Airway epithelial cell (primary cell): ENCODE results near the gene ADCY5. TPM values are rescaled to one million over a fixed set of nuclear protein-coding genes. Genes with fewer than 3 reads are reported as not detected.

Source experiments
- total RNA-seq: library from RNA; depleted of rRNA; stranded (reverse); fragments of >200 nt; gene quantifications from 2 replicates; pipeline ENCODE4 v1.2.3, GENCODE V29; 2015

The ADCY5 gene
- not detected in 2 replicates for total RNA-seq

DNA sequence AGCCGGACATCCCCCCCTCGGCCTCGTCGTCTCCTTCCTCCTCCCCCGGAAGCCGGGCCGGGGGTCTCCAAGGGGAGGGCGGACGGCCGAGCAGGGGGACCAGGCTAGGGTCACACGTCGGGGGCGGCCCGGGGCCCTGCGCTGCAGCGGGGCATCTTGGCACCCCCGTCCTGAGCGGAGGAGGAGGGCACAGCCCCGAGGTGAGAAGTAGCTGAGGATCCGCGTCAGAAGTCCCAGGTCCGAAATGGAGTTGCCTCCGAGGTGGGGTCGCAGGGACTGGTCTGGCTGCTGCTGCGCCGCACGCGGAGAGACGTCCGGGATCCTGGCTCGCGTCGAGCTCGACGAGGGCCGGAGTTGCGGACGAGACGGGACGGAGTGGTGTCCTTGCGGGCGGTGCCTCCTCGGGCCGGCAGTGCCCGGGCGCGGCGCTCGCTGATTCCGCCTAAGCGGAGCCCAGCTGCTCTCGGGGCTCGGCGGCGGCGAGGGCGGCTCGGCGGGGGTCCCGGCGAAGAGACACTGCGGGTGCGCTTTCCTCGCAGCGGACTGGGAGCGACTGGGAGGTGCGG, at the start of gene ADCY5:
Gene ADCY5 (minus strand): TSS at position 555 of the 566 bp plus-strand sequence. CDS start 545 bp downstream, at position 10.

Other genes starting within 250 kb of the ADCY5 start
- gene SEC22A, start 247.1 kb downstream of the ADCY5 start, total RNA-seq: 30.9 and 34.8 TPM in 2 replicates
- 33.6 and 51.9 TPM in 2 replicates for gene HACD2, start 136.0 kb upstream of the ADCY5 start, total RNA-seq